ENCODE data around the gene TPM2. TPM values are rescaled to one million over a fixed set of nuclear protein-coding genes. Genes with fewer than 3 reads are reported as not detected.

Gene TPM2
- total and polyA plus RNA-seq, 9 of the 15 experiments (the other 6 are each of a cell fraction or from before 2014, with no cell fraction given): 0.28 to 16.1 (median 4.5) TPM

DNA sequence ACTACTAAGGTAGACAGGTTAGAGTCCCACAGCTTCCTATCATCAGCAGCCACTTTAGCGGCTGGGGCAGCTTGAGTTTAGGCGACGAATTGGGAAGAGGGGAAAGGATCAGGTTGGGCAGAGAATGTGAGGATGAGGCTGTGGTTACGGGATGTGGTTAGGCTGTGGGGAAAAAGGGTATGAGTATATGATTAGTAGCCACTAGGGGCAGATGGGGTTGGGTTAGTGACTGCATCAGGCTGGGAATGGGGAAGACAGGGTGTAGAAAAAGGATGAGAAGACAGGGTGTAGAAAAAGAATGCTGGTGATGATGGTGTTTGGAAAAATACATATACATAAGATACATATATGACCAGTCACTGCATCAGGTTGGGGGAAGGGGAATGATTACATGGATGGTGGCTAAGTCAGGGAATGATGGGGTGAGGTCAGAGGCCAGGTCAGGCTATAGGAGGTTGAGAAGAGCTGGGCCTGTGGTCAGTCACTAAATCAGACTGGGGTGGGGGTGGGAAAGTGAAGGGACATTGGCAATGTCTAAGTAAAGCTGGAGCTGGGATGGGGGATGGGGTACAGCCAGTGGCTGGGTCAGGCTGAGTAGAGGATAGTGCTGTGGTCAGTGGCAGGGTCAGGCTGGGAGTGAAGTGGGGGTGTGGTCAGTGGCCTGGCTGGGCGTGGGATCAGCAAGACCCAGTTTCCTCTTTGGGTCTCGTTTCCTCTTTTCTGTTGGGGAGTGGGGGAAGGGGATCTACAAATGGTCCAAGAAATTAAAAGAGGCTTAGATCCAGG is 40.2 kb upstream of the TPM2 start (continued):
- TF ChIP-seq BMI1 (IDR thresholded peaks at IDR 0.05; ENCODE audit: low read length) (no peak), TEAD2 (tag; IDR thresholded peaks at IDR 0.05) (no peak), ZNF121 (CRISPR knock-in tag; conservative IDR thresholded peaks at IDR 0.05) (no peak), ZFPM2 (CRISPR knock-in tag; IDR thresholded peaks at IDR 0.05) (no peak), RBM14 (IDR thresholded peaks at IDR 0.05; ENCODE audit: borderline replicate concordance, insufficient read depth, low read depth, low read length) (no peak), BCOR (IDR thresholded peaks at IDR 0.05) (no peak), PTTG1 (tag; IDR thresholded peaks at IDR 0.05; ENCODE audit: low read depth) (no peak), STAT5A (IDR thresholded peaks at IDR 0.05; ENCODE audit: borderline replicate concordance, low read length) (peak; percentile 5; the same call in 1 of the 2 replicates), ZNF431 (CRISPR knock-in tag; IDR thresholded peaks at IDR 0.05) (no peak), NBN (IDR thresholded peaks at IDR 0.05; ENCODE audit: low read depth) (peak; percentile 64), RBM17 (IDR thresholded peaks at IDR 0.05; ENCODE audit: borderline replicate concordance, low read depth, low read length) (no peak), HDAC8 (tag; IDR thresholded peaks at IDR 0.05) (no peak), CHD4 (IDR thresholded peaks at IDR 0.05; ENCODE audit: insufficient read depth, insufficient replicate concordance, low read depth, low read length, poor library complexity, severe bottlenecking) (no peak), ELF4 (CRISPR knock-in tag; IDR thresholded peaks at IDR 0.05) (0 out of 2 replicates have a peak, but pooled peaks have one; percentile 4), ZNF583 (CRISPR knock-in tag; IDR thresholded peaks at IDR 0.05) (no peak), SOX6 (IDR thresholded peaks at IDR 0.05) (no peak), ZNF263 (CRISPR knock-in tag; IDR thresholded peaks at IDR 0.05; ENCODE audit: borderline replicate concordance) (no peak)
- TF ChIP-seq, protein P1, sequence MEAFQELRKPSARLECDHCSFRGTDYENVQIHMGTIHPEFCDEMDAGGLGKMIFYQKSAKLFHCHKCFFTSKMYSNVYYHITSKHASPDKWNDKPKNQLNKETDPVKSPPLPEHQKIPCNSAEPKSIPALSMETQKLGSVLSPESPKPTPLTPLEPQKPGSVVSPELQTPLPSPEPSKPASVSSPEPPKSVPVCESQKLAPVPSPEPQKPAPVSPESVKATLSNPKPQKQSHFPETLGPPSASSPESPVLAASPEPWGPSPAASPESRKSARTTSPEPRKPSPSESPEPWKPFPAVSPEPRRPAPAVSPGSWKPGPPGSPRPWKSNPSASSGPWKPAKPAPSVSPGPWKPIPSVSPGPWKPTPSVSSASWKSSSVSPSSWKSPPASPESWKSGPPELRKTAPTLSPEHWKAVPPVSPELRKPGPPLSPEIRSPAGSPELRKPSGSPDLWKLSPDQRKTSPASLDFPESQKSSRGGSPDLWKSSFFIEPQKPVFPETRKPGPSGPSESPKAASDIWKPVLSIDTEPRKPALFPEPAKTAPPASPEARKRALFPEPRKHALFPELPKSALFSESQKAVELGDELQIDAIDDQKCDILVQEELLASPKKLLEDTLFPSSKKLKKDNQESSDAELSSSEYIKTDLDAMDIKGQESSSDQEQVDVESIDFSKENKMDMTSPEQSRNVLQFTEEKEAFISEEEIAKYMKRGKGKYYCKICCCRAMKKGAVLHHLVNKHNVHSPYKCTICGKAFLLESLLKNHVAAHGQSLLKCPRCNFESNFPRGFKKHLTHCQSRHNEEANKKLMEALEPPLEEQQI (IDR thresholded peaks at IDR 0.05): no peak
- TF ChIP-seq, protein P2, sequence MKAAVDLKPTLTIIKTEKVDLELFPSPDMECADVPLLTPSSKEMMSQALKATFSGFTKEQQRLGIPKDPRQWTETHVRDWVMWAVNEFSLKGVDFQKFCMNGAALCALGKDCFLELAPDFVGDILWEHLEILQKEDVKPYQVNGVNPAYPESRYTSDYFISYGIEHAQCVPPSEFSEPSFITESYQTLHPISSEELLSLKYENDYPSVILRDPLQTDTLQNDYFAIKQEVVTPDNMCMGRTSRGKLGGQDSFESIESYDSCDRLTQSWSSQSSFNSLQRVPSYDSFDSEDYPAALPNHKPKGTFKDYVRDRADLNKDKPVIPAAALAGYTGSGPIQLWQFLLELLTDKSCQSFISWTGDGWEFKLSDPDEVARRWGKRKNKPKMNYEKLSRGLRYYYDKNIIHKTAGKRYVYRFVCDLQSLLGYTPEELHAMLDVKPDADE (conservative IDR thresholded peaks at IDR 0.05; ENCODE audit: control insufficient read depth, low read depth, low read length): no peak
- TF ChIP-seq, protein P3, sequence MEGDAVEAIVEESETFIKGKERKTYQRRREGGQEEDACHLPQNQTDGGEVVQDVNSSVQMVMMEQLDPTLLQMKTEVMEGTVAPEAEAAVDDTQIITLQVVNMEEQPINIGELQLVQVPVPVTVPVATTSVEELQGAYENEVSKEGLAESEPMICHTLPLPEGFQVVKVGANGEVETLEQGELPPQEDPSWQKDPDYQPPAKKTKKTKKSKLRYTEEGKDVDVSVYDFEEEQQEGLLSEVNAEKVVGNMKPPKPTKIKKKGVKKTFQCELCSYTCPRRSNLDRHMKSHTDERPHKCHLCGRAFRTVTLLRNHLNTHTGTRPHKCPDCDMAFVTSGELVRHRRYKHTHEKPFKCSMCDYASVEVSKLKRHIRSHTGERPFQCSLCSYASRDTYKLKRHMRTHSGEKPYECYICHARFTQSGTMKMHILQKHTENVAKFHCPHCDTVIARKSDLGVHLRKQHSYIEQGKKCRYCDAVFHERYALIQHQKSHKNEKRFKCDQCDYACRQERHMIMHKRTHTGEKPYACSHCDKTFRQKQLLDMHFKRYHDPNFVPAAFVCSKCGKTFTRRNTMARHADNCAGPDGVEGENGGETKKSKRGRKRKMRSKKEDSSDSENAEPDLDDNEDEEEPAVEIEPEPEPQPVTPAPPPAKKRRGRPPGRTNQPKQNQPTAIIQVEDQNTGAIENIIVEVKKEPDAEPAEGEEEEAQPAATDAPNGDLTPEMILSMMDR (IDR thresholded peaks at IDR 0.05 in 2 of 3, conservative IDR thresholded peaks at IDR 0.05 in 1 of 3; ENCODE audit: insufficient read depth in 2 of 3, low read depth in 1 of 3, low read length in 3 of 3): peak; percentile 56 to 67 (median 64)
- TF ChIP-seq, protein P4, sequence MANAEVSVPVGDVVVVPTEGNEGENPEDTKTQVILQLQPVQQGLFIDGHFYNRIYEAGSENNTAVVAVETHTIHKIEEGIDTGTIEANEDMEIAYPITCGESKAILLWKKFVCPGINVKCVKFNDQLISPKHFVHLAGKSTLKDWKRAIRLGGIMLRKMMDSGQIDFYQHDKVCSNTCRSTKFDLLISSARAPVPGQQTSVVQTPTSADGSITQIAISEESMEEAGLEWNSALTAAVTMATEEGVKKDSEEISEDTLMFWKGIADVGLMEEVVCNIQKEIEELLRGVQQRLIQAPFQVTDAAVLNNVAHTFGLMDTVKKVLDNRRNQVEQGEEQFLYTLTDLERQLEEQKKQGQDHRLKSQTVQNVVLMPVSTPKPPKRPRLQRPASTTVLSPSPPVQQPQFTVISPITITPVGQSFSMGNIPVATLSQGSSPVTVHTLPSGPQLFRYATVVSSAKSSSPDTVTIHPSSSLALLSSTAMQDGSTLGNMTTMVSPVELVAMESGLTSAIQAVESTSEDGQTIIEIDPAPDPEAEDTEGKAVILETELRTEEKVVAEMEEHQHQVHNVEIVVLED (CRISPR knock-in tag; IDR thresholded peaks at IDR 0.05): no peak
